ENCODE data around the gene ZNF611.
A peak's percentile ranks its signal among the peaks of the same experiment; 100 is the strongest.
"Not testable (repeated sequence)": the region's sequence is repeated elsewhere in the genome, so short reads cannot be mapped to it uniquely, and the experiment has no call there.

The ZNF611 gene

GRCh38 chr19:52688335-52688734 is 46.5 kb downstream of the ZNF611 start:
- no peak for TF ChIP-seq CTCF (IDR thresholded peaks at IDR 0.05; ENCODE audit: low read depth, low read length)
- no peak for DNase-seq (ENCODE audit: low read depth in 2 of 2)
- no peak overlapping the region for H3K4me3 ChIP-seq (replicated peaks in 1 of 2; ENCODE audit: low read depth in 2 of 2, low read length in 2 of 2)

GRCh38 chr19:52687684-52688083 is 47.2 kb downstream of the ZNF611 start:
- no peak for TF ChIP-seq CTCF (IDR thresholded peaks at IDR 0.05; ENCODE audit: low read depth, low read length)
- no peak for DNase-seq (ENCODE audit: low read depth in 2 of 2)
- no peak overlapping the region for H3K4me3 ChIP-seq (replicated peaks in 1 of 2; ENCODE audit: low read depth in 2 of 2, low read length in 2 of 2)

GRCh38 chr19:52685811-52686210 is 49.0 kb downstream of the ZNF611 start:
- no peak for TF ChIP-seq CTCF (IDR thresholded peaks at IDR 0.05; ENCODE audit: low read depth, low read length)
- no peak overlapping the region for H3K4me3 ChIP-seq (replicated peaks in 1 of 2; ENCODE audit: low read depth in 2 of 2, low read length in 2 of 2)
- DNase-seq (ENCODE audit: low read depth in 2 of 2) = no peak

DNA sequence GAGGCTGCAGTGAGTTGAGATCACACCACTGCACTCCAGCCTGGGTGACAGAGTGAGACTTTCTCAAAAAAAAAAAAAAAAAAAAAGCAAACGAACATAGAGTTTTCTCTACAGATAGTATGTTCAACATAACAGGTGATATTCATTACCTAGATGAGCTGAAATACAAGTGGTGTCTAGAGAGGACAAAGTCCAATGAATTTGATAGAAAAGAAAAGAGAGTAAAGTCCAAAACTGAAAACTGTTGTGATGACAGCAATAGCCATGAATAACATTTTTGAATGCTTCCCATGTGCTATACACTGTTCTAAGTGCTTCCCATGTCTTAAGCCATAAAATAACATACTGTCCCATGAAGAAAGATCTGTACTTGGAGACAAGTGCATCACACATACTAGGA is 53.6 kb downstream of the ZNF611 start:
- not testable (repeated sequence) for H3K4me3 ChIP-seq (replicated peaks in 1 of 2; ENCODE audit: low read depth in 2 of 2, low read length in 2 of 2)

DNA sequence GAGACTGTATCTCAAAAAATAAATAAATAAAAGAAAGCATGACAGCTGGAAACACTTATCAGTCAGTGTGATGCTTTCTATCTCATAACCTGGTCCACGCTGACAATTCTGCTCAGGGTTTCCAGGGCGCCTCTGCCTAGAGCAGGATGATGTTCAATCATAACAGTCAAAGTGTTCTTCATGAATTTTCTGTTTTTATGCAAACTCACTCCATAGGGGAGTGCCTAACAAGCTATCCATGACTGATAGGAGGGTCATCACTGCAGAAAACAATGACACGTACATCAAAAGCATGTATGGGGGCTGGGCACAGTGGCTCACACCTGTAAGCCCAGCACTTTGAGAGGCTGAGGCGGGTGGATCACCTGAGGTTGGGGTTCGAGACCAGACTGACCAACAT is 55.2 kb downstream of the ZNF611 start:
- no peak for DNase-seq (ENCODE audit: low read depth in 2 of 2)
- H3K4me3 ChIP-seq (replicated peaks in 1 of 2; ENCODE audit: low read depth in 2 of 2, low read length in 2 of 2) = no peak overlapping the region
- TF ChIP-seq CTCF (IDR thresholded peaks at IDR 0.05; ENCODE audit: low read depth, low read length) = no peak

More for the DNA sequence above, 53.6 kb downstream of the ZNF611 start:
- DNase-seq (ENCODE audit: low read depth in 2 of 2) = not testable (repeated sequence)

- H3K4me3 ChIP-seq (replicated peaks in 1 of 2; ENCODE audit: low read depth in 2 of 2, low read length in 2 of 2); DNase-seq (ENCODE audit: low read depth in 2 of 2): not testable (repeated sequence)
These were observed 59.6 kb downstream of the ZNF611 start for GRCh38 chr19:52675239-52675638.

DNA sequence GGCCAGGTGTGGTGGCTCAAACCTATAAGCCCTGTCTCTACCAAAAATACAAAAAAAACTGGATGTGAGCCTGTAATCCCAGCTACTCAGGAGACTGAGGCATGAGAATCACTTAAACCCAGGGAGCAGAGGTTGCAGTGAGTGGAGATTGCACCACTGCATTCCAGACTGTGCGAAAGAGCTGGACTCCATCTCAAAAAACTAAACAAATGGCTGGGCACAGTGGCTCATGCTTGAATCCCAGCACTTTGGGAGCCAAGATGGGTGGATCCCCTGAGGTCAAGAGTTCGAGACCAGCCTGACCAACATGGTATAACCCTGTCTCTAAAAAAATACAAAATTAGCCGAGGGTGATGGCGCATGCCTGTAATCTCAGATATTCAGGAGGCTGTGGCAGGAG is 61.8 kb downstream of the ZNF611 start:
- peak; percentile 16 to 19 for DNase-seq (ENCODE audit: low read depth in 2 of 2)
- TF ChIP-seq CTCF (IDR thresholded peaks at IDR 0.05; ENCODE audit: low read depth, low read length) = no peak
- H3K4me3 ChIP-seq (replicated peaks in 1 of 2; ENCODE audit: low read depth in 2 of 2, low read length in 2 of 2) = no peak overlapping the region

DNA sequence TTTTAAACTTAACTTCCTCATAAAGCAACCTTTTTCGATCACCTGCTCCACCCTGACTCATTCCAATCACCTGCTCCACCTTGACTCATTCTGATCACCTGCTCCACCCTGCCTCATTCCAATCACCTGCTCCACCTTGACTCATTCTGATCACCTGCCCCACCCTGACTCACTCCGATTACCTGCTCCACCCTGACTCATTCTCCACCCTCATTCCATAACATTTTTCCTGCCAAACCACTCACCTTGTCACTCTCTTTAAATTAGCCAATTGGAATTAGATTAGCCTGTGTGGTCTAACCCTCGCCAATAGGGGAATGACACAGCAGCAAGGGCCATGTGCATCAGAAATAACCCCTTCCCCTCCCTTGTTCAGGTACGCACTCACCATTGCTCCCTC is 64.8 kb downstream of the ZNF611 start:
- DNase-seq (ENCODE audit: low read depth in 2 of 2) = no peak
- TF ChIP-seq CTCF (IDR thresholded peaks at IDR 0.05; ENCODE audit: low read depth, low read length) = no peak

More for the DNA sequence above, 64.8 kb downstream of the ZNF611 start:
- H3K4me3 ChIP-seq (replicated peaks in 1 of 2; ENCODE audit: low read depth in 2 of 2, low read length in 2 of 2) = no peak overlapping the region

Data from cardiac fibroblast (primary cell).